ENCODE results near the gene ALPK3.

The ALPK3 gene

DNA sequence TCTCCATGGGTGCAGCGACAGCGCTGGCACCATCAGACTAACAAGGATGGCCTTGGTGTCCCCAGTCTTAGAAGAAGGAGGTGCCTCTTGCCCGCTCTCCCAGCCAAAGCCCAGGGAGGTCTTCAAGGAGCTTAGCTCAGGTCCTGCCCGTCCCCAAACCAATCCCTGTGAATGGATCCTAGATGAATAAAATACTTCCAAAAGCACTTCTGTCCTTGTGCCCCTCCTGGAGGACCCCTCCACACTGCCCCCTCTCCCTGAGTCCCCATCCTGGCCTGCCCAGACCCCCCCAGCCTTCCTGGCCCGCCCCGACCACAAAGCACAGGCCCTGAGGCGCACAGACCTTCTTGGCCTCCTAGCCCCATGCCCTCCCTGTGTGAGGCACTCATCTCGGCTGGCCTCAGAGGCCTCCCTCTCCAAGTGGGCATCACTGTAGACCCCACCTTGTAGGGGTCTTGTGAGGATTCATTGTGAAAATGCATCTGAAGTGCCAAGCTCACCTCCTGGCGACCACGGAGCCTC, 75.7 kb downstream of the ALPK3 start:
- TF ChIP-seq, protein P1, sequence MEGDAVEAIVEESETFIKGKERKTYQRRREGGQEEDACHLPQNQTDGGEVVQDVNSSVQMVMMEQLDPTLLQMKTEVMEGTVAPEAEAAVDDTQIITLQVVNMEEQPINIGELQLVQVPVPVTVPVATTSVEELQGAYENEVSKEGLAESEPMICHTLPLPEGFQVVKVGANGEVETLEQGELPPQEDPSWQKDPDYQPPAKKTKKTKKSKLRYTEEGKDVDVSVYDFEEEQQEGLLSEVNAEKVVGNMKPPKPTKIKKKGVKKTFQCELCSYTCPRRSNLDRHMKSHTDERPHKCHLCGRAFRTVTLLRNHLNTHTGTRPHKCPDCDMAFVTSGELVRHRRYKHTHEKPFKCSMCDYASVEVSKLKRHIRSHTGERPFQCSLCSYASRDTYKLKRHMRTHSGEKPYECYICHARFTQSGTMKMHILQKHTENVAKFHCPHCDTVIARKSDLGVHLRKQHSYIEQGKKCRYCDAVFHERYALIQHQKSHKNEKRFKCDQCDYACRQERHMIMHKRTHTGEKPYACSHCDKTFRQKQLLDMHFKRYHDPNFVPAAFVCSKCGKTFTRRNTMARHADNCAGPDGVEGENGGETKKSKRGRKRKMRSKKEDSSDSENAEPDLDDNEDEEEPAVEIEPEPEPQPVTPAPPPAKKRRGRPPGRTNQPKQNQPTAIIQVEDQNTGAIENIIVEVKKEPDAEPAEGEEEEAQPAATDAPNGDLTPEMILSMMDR (IDR thresholded peaks at IDR 0.05; ENCODE audit: control insufficient read depth, extremely low read depth, insufficient read depth) = no peak
- no peak overlapping the region for H3K4me3 ChIP-seq (ENCODE audit: low read depth, low read length)
- no peak for DNase-seq (ENCODE audit: low read depth)

GRCh38 chr15:84893607-84894006, 76.5 kb downstream of the ALPK3 start:
- TF ChIP-seq, protein P1 (IDR thresholded peaks at IDR 0.05; ENCODE audit: control insufficient read depth, extremely low read depth, insufficient read depth) = no peak
- no peak for DNase-seq (ENCODE audit: low read depth)

GRCh38 chr15:84894736-84895425, 77.7 kb downstream of the ALPK3 start:
- TF ChIP-seq, protein P1 (IDR thresholded peaks at IDR 0.05; ENCODE audit: control insufficient read depth, extremely low read depth, insufficient read depth) = no peak
- DNase-seq (ENCODE audit: low read depth) = no peak
- H3K4me3 ChIP-seq (ENCODE audit: low read depth, low read length) = no peak overlapping the region

More at GRCh38 chr15:84893607-84894006, 76.5 kb downstream of the ALPK3 start:
- no peak overlapping the region for H3K4me3 ChIP-seq (ENCODE audit: low read depth, low read length)

DNA sequence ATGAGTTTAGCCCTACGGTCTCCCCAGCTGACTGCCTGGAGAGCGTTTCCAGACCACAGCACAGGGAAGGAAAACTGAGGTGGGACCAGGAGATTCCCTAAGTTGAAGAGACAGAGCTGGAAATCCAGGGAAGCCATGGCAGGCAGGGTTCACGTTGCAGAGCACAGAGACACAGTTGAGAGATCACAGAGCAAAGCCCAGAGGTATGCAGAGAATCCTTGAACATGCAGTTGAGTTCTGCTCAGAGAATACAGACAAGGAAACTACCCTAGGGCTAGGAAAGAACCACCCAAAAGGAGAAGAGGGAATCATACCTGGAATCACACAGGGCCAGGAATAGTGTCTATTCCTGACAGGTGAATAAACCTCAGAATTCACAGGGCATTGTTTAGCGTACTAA, 81.6 kb downstream of the ALPK3 start:
- TF ChIP-seq, protein P1 (IDR thresholded peaks at IDR 0.05; ENCODE audit: control insufficient read depth, extremely low read depth, insufficient read depth) = no peak
- no peak overlapping the region for H3K4me3 ChIP-seq (ENCODE audit: low read depth, low read length)
- DNase-seq (ENCODE audit: low read depth) = no peak

- DNase-seq (ENCODE audit: low read depth) = no peak
- TF ChIP-seq, protein P1 (IDR thresholded peaks at IDR 0.05; ENCODE audit: control insufficient read depth, extremely low read depth, insufficient read depth) = no peak
- H3K4me3 ChIP-seq (ENCODE audit: low read depth, low read length) = no peak overlapping the region
These were observed 82.6 kb downstream of the ALPK3 start for GRCh38 chr15:84899750-84900149.

DNA sequence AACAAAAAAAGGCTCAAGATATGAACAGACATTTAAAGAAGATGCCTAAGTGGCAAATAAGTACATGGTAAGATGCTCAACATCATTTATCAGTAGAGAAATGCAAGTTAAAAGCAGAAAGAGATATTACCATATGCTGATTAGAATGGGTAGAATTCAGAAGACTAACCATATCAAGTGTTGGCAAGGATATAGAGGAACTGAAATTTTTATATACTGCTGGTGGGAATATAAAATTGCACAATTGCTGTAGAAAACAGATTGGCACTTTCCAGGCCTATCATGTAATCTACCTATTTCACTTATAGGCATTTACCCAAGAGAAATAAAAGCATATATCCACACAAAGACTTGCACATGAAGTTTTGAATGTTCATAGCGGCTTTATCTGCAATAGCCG, 84.4 kb downstream of the ALPK3 start:
- DNase-seq (ENCODE audit: low read depth) = no peak
- TF ChIP-seq, protein P1 (IDR thresholded peaks at IDR 0.05; ENCODE audit: control insufficient read depth, extremely low read depth, insufficient read depth) = no peak
- H3K4me3 ChIP-seq (ENCODE audit: low read depth, low read length) = no peak overlapping the region

DNA sequence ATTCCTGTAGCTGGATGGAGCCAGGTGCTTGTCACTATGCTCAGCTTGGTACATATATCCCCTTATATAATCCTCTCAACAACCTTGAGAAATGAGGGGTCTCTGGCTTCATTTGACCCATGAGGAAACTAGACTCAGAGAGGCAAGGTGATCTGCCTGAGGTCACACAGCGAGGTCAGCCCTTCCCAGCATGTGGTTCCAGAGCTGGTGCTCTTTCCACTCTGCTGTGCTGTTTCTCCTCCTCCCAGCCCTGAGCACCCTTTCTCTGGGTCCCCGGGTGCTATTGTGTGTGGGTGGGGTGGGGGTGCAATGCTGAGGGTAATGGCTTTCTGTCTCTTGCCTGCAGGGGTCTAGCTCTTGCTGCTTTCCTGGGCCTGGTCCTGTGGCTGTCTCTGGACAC, 86.6 kb downstream of the ALPK3 start:
- no peak overlapping the region for H3K4me3 ChIP-seq (ENCODE audit: low read depth, low read length)
- TF ChIP-seq, protein P1 (IDR thresholded peaks at IDR 0.05; ENCODE audit: control insufficient read depth, extremely low read depth, insufficient read depth) = no peak
- no peak for DNase-seq (ENCODE audit: low read depth)

All from LNCaP clone FGC (cell line).